ENCODE data around the gene DNAJC5. TPM values are rescaled to one million over a fixed set of nuclear protein-coding genes. Genes with fewer than 3 reads are reported as not detected.
A peak's percentile ranks its signal among the peaks of the same experiment; 100 is the strongest.

Gene DNAJC5
- total and polyA plus RNA-seq, 2 experiments from 2014 or later: 7.1 to 33.5 TPM

DNA sequence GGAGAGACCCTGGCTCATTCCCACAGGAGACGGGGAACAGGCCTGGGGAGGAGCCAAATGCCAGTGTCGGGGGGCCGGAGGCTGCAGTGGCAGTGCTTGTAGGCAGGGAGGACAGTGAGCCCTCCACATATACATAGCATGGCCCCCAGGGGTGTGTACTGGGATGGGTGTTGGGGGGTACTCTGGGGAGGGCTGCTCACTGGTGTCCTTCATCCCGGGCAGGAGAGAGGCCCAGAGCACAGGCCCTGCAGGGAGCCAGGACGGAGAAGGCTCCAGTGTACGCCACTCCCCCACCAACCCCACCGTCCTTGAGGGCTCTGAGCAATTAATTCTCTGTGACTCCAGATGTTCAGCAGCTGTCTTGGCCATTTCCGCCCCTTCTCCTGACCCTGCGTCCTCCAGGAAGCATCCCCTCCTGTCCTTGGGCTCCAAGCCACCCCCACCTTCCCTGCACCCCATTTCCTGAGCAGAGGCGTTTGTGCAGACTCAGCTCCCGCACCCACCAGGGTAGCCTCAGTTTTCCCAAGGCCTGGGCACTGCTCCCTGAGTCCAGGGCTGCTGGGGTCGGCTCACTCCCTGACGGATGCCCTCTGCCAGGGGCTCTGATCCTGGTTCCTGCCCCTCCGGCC is 37.0 kb upstream of the DNAJC5 start (continued):
- TF ChIP-seq, protein P1, sequence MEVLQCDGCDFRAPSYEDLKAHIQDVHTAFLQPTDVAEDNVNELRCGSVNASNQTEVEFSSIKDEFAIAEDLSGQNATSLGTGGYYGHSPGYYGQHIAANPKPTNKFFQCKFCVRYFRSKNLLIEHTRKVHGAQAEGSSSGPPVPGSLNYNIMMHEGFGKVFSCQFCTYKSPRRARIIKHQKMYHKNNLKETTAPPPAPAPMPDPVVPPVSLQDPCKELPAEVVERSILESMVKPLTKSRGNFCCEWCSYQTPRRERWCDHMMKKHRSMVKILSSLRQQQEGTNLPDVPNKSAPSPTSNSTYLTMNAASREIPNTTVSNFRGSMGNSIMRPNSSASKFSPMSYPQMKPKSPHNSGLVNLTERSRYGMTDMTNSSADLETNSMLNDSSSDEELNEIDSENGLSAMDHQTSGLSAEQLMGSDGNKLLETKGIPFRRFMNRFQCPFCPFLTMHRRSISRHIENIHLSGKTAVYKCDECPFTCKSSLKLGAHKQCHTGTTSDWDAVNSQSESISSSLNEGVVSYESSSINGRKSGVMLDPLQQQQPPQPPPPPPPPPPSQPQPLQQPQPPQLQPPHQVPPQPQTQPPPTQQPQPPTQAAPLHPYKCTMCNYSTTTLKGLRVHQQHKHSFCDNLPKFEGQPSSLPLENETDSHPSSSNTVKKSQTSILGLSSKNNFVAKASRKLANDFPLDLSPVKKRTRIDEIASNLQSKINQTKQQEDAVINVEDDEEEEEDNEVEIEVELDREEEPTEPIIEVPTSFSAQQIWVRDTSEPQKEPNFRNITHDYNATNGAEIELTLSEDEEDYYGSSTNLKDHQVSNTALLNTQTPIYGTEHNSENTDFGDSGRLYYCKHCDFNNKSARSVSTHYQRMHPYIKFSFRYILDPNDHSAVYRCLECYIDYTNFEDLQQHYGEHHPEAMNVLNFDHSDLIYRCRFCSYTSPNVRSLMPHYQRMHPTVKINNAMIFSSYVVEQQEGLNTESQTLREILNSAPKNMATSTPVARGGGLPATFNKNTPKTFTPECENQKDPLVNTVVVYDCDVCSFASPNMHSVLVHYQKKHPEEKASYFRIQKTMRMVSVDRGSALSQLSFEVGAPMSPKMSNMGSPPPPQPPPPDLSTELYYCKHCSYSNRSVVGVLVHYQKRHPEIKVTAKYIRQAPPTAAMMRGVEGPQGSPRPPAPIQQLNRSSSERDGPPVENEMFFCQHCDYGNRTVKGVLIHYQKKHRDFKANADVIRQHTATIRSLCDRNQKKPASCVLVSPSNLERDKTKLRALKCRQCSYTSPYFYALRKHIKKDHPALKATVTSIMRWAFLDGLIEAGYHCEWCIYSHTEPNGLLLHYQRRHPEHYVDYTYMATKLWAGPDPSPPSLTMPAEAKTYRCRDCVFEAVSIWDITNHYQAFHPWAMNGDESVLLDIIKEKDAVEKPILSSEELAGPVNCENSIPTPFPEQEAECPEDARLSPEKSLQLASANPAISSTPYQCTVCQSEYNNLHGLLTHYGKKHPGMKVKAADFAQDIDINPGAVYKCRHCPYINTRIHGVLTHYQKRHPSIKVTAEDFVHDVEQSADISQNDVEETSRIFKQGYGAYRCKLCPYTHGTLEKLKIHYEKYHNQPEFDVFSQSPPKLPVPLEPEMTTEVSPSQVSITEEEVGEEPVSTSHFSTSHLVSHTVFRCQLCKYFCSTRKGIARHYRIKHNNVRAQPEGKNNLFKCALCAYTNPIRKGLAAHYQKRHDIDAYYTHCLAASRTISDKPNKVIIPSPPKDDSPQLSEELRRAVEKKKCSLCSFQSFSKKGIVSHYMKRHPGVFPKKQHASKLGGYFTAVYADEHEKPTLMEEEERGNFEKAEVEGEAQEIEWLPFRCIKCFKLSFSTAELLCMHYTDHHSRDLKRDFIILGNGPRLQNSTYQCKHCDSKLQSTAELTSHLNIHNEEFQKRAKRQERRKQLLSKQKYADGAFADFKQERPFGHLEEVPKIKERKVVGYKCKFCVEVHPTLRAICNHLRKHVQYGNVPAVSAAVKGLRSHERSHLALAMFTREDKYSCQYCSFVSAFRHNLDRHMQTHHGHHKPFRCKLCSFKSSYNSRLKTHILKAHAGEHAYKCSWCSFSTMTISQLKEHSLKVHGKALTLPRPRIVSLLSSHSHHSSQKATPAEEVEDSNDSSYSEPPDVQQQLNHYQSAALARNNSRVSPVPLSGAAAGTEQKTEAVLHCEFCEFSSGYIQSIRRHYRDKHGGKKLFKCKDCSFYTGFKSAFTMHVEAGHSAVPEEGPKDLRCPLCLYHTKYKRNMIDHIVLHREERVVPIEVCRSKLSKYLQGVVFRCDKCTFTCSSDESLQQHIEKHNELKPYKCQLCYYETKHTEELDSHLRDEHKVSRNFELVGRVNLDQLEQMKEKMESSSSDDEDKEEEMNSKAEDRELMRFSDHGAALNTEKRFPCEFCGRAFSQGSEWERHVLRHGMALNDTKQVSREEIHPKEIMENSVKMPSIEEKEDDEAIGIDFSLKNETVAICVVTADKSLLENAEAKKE (CRISPR knock-in tag; IDR thresholded peaks at IDR 0.05): no peak

- peak overlapping the region; percentile 49 for H3K4me3 Mint-ChIP-seq
- H3K4me3 ChIP-seq: peak overlapping the region; percentile 37; the same call in 1 of the 2 replicates
- H3K4me2 ChIP-seq: peak overlapping the region; percentile 73
- H3K4me1 Mint-ChIP-seq: peaks cover 53% of the 10 kb centered on the region
- ATAC-seq (peak; percentile 20), DNase-seq (ENCODE audit: low spot score) (peak; percentile 66)
- H3K27me3 ChIP-seq (ENCODE audit: insufficient read depth): no peaks in the 10 kb centered on the region
- no peaks in the 10 kb centered on the region for H4K20me1 ChIP-seq (replicated peaks; ENCODE audit: insufficient read depth)
- peaks cover 23% of the 10 kb centered on the region for H3K27me3 Mint-ChIP-seq (ENCODE audit: insufficient read depth, low read depth, poor library complexity)
- no peaks in the 10 kb centered on the region for H3K9me2 ChIP-seq (ENCODE audit: insufficient read depth)
- peak overlapping the region; percentile 78 for H3K27ac ChIP-seq (ENCODE audit: low read depth)
- no peaks in the 10 kb centered on the region for H3K36me3 ChIP-seq (ENCODE audit: insufficient read depth)
- H3F3A ChIP-seq (replicated peaks; ENCODE audit: low read depth): peaks cover 22% of the 10 kb centered on the region
- H3K27ac Mint-ChIP-seq: peak overlapping the region; percentile 91
- H3K79me2 ChIP-seq (replicated peaks; ENCODE audit: insufficient read depth): peaks cover 4% of the 10 kb centered on the region; the same call in 1 of the 2 replicates
- no peaks in the 10 kb centered on the region for H3K9me3 Mint-ChIP-seq
- H3K36me3 Mint-ChIP-seq (ENCODE audit: low read depth): peaks cover 7% of the 10 kb centered on the region
- H2AFZ ChIP-seq: no peak overlapping the region
- H3K4me1 ChIP-seq (ENCODE audit: insufficient read depth): peaks cover 52% of the 10 kb centered on the region
- TF ChIP-seq, protein P1 (CRISPR knock-in tag; IDR thresholded peaks at IDR 0.05): no peak
- TF ChIP-seq EZH2 (IDR thresholded peaks at IDR 0.05; ENCODE audit: low read depth, unreplicated experiment) (no peak), CTCF (conservative IDR thresholded peaks at IDR 0.05; ENCODE audit: low read depth in 2 of 2) (peak; percentile 37 to 66; a peak in 3 of 4 replicates)
Measured at GRCh38 chr20:63858393-63859165, 36.3 kb upstream of the DNAJC5 start.
